ENCODE measurements around the gene FAM83B.
A peak's percentile ranks its signal among the peaks of the same experiment; 100 is the strongest.

The FAM83B gene

DNA sequence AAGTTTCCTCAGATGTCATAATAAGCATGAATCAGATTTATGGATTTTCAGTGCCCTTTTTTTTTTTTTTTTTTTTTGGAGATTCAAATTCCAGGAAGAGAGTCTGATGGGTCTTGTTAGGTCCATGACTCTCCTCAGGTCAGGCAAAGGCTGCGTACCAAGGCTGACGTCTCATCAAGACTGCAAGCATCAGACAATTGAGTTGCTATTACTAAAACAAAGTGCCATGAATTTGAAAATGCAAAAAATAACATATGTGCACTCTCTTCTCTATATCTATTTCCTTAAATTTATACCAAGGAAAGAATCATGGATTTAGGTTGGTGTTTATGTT, 134.7 kb downstream of the FAM83B start:
- DNase-seq = no peak

DNA sequence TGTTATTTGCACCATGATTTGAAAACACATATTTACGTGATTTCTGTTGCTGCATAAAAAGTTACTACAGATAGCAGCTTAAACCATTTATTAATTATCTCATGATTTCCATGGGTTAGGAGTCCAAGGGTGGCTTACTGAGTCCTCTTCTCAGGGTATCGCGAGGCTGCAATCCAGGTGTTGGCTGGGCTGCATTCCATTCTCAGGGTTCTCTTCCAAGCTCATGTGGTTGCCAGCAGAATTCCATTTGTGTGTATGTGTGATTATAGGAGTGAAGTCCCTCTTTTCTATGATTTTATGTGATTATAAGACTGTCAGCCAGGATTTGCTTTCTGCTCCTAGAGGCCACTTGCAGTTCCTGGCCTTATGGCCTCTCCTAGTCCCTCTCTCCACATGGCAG, 135.1 kb downstream of the FAM83B start:
- DNase-seq = no peak

DNA sequence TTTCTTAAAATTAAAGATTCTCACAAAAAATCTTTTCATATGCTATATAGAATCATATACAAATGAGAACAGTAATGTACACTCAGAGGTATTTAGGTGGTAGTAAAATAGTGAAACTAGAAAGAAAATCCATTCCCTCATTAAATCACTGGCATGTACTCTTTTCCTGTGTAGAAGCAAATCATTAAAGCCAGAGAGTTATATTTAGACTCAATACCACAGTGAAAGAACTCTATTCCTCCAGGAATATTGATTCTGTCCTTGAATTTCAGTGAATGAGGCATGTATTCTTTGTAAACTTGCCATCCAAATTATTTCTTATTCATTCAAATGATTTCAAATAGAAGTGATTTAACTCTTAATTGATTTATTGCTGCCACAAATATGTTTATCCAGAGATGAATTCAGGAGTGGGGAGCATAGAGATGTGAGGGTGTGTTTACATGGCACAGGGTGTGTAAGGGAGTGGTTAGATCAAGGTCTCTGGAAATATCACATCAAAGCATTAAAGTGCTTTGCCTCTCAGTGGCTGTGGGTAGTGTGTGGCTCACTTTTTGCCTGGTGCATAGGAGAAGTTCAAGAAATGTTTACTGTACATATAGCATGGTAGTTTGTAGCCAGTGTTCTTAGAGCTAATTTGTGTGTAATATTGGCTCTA, 141.2 kb downstream of the FAM83B start:
- DNase-seq = no peak

DNA sequence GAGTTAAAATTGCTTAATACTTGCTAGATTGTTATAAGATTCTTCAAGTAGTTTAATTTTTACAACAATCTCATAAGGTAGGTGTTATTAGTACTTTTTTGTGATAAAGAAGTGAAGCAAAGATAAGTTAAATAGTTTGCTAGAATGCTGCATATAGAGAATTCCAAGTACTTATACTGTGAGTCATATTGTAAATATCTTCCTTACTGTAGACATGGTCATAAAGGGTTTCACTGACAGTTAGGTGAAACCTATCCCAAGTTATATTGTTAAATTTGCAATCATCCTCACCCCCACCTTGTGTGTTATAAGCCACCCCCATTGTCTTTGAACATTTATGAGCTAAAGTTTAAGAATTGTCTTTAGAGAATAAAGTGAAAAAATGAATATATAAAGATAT, 142.0 kb downstream of the FAM83B start:
- no peak for DNase-seq

DNA sequence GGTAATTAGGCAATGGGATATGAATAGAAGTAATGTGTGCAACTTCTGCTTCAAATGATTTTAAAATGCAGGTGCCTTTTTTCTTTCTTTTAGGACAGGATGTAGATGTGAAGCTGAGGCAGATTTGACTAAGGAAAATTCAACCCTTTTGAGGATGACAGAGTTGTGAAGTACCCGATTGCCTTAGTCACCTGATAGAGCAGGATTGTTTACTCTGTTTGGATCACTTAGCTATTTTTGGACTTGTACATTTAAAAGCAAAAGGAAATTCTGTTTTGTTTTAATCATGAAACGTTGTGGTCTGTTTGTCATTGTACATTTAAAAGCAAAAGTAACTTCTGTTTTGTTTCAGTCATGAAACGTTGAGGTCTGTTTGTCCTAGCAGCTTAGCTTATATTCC, 143.4 kb downstream of the FAM83B start:
- DNase-seq = peak in 1 of 2 donors; percentile 11
